GM12865 (cell line): Measurements from ENCODE around the gene ZNF425.

Source experiments
- DNase-seq: peaks from one replicate; pipeline ENCODE4 v3.0.0; 2010; ENCODE audit warnings: low read depth
- H3K4me3 ChIP-seq: 2 replicates; pipeline ENCODE4 v1.5.1; 2011; ENCODE audit warnings: mild to moderate bottlenecking, low read depth, low read length, control low read depth
- TF ChIP-seq, protein P1 (sequence below): IDR thresholded peaks from 2 replicates; pipeline ENCODE4 v1.5.1; 2011; ENCODE audit warnings: low read length, control low read depth, low read depth, inconsistent platforms; ENCODE audit not compliant: insufficient read depth; ENCODE audit errors: missing control alignments

The ZNF425 gene

GRCh38 chr7:149060156-149060555, 66.0 kb downstream of the ZNF425 start:
- TF ChIP-seq, protein P1, sequence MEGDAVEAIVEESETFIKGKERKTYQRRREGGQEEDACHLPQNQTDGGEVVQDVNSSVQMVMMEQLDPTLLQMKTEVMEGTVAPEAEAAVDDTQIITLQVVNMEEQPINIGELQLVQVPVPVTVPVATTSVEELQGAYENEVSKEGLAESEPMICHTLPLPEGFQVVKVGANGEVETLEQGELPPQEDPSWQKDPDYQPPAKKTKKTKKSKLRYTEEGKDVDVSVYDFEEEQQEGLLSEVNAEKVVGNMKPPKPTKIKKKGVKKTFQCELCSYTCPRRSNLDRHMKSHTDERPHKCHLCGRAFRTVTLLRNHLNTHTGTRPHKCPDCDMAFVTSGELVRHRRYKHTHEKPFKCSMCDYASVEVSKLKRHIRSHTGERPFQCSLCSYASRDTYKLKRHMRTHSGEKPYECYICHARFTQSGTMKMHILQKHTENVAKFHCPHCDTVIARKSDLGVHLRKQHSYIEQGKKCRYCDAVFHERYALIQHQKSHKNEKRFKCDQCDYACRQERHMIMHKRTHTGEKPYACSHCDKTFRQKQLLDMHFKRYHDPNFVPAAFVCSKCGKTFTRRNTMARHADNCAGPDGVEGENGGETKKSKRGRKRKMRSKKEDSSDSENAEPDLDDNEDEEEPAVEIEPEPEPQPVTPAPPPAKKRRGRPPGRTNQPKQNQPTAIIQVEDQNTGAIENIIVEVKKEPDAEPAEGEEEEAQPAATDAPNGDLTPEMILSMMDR: no peak
- DNase-seq: peak; percentile 12

DNA sequence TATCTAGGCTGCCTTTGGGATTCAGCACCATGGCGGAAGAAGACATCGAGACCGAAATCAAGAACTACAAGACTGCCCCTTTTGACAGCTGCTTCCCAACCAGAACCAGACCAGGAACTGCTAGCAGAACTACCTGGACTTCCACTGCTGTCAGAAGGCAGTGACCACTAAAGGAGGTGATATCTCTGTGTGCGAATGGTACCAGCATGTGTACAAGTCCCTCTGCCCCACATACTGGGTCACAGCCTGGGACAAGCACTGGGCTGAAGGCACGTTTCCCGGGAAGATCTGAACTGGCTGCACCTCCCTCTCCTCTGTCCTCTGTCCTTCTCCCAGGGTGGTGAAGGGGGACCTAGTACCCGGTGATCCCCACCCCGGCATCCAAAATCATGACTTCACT, 72.2 kb downstream of the ZNF425 start:
- TF ChIP-seq, protein P1: no peak

More at GRCh38 chr7:149060156-149060555, 66.0 kb downstream of the ZNF425 start:
- H3K4me3 ChIP-seq: no peak overlapping the region

DNA sequence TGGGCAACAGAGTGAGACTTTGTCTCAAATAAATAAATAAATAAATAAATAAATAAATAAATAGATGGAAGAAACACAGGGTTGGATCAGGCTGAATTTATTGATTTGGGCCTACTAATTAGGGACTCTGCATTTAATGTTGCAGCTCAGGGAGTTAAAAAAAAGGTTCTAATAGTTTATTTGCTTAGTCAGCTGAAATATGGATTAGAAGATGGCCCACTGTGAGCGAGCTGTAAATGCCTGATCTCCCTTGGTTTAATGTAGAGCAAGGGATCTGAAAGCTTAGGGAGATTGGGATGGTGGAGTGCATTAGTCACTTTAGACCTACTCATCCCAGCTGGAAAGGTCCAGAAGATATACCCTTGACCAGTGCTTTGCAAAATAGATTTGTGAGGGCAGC, 72.7 kb downstream of the ZNF425 start:
- no peak overlapping the region for H3K4me3 ChIP-seq
- TF ChIP-seq, protein P1: no peak

More for the DNA sequence above, 72.2 kb downstream of the ZNF425 start:
- H3K4me3 ChIP-seq: no peak overlapping the region
- DNase-seq: no peak

More for the DNA sequence above, 72.7 kb downstream of the ZNF425 start:
- DNase-seq: no peak
